Progenitor cell of endocrine pancreas (in vitro differentiated cells): ENCODE results near the gene RAF1. TPM values are rescaled to one million over a fixed set of nuclear protein-coding genes. Genes with fewer than 3 reads are reported as not detected.
"Not testable (repeated sequence)": the region's sequence is repeated elsewhere in the genome, so short reads cannot be mapped to it uniquely, and the experiment has no call there.

ENCODE experiments used
- DNase-seq: peaks from one replicate; pipeline ENCODE4 v3.0.0; 2021; ENCODE audit warnings: low spot score; ENCODE audit not compliant: unreplicated experiment
- H3K27ac Mint-ChIP-seq: 2 replicates; pipeline ENCODE4 v1.8.0; 2021; ENCODE audit warnings: mild to moderate bottlenecking, moderate library complexity, mixed read lengths
- H3K27me3 Mint-ChIP-seq: 2 replicates; pipeline ENCODE4 v1.8.0; 2021; ENCODE audit warnings: mixed read lengths
- H3K36me3 Mint-ChIP-seq: 2 replicates; pipeline ENCODE4 v1.8.0; 2022; ENCODE audit warnings: mixed read lengths; ENCODE audit not compliant: insufficient read depth
- H3K4me1 Mint-ChIP-seq: 2 replicates; pipeline ENCODE4 v1.8.0; 2021; ENCODE audit warnings: low read depth, mixed read lengths
- H3K4me3 Mint-ChIP-seq: 2 replicates; pipeline ENCODE4 v1.8.0; 2021; ENCODE audit warnings: low read depth, mild to moderate bottlenecking, moderate library complexity, mixed read lengths
- H3K9me3 Mint-ChIP-seq: 2 replicates; pipeline ENCODE4 v1.8.0; 2021; ENCODE audit warnings: low read depth, mixed read lengths
- total RNA-seq: library from RNA; stranded (reverse); gene quantifications from 2 replicates; pipeline ENCODE4 v1.2.1, GENCODE V29; 2021
- TF ChIP-seq, protein P1 (sequence below): fragments of 200-600 bp; sonication (generic); IDR thresholded peaks from one replicate; pipeline ENCODE4 v1.5.0; 2021; ENCODE audit warnings: antibody characterized with exemption, mild to moderate bottlenecking; ENCODE audit not compliant: unreplicated experiment

Gene RAF1
- total RNA-seq, 1 donor from 2014 or later = 135 TPM

DNA sequence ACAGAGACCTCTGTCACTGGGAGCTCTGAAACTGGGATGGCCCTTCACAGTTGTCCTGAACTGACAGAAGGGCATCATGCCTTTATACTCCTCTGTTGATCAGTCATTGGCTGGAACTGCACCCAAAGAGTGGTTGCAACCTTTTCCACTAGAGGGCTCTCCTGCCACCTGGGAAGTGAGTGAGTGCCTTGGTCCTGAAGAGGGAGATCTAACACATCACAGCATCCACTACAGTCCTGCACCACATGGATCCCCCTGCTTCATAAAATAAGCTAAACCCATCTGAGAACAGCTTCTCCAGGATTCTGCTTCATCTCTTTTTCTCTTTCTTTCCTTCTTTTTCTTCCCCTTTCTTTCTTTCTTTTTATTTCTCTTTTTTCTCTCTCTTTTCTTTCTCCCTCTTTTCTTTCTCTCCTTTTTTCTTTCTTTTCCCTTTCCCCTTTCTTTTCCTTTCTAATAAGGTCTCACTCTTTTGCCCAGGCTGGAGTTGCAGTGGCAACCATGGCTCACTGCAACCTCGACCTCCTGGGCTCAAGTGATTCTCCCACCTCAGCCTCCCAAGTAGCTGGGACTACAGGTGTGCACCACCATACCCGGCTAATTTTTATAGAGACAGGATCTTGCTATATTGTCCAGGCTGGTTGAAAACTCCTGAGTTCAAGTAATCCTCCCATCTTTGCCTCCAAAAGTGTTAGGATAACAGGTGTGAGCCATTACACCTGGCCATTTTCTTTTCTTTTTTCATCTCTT lies 42.8 kb upstream of the RAF1 start:
- Mint-ChIP-seq H3K27ac (no peak overlapping the region), H3K4me3 (no peak overlapping the region), H3K9me3 (no peaks in the 10 kb centered on the region), H3K27me3 (peaks cover 5% of the 10 kb centered on the region), H3K36me3 (no peaks in the 10 kb centered on the region), H3K4me1 (no peaks in the 10 kb centered on the region)
- DNase-seq = peak; percentile 25
- TF ChIP-seq, protein P1, sequence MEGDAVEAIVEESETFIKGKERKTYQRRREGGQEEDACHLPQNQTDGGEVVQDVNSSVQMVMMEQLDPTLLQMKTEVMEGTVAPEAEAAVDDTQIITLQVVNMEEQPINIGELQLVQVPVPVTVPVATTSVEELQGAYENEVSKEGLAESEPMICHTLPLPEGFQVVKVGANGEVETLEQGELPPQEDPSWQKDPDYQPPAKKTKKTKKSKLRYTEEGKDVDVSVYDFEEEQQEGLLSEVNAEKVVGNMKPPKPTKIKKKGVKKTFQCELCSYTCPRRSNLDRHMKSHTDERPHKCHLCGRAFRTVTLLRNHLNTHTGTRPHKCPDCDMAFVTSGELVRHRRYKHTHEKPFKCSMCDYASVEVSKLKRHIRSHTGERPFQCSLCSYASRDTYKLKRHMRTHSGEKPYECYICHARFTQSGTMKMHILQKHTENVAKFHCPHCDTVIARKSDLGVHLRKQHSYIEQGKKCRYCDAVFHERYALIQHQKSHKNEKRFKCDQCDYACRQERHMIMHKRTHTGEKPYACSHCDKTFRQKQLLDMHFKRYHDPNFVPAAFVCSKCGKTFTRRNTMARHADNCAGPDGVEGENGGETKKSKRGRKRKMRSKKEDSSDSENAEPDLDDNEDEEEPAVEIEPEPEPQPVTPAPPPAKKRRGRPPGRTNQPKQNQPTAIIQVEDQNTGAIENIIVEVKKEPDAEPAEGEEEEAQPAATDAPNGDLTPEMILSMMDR = peak; percentile 62

DNA sequence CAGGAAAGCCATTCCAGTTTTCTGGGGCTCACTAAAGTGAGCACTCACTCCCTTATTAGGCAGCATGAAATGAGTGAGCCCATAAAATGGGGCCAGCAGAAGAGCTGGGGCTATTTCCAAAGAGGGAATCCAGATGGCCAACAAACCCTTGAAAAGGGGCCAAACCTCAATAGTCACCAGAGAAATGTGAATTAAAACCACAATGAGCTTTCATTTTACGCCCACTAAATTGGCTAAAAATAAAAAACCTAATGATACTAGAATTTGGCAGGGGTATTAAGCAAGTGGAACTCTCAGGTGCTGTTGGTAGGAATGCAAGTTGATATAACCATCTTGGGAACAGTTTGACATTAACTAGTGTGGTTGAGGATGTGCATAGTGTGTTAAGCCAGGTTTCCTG lies 42.1 kb upstream of the RAF1 start:
- DNase-seq = no peak
- no peaks in the 10 kb centered on the region for H3K4me1 Mint-ChIP-seq
- no peaks in the 10 kb centered on the region for H3K9me3 Mint-ChIP-seq
- peaks cover 5% of the 10 kb centered on the region for H3K27me3 Mint-ChIP-seq
- no peak overlapping the region for H3K4me3 Mint-ChIP-seq
- H3K27ac Mint-ChIP-seq = no peak overlapping the region
- no peaks in the 10 kb centered on the region for H3K36me3 Mint-ChIP-seq
- TF ChIP-seq, protein P1 = no peak

DNA sequence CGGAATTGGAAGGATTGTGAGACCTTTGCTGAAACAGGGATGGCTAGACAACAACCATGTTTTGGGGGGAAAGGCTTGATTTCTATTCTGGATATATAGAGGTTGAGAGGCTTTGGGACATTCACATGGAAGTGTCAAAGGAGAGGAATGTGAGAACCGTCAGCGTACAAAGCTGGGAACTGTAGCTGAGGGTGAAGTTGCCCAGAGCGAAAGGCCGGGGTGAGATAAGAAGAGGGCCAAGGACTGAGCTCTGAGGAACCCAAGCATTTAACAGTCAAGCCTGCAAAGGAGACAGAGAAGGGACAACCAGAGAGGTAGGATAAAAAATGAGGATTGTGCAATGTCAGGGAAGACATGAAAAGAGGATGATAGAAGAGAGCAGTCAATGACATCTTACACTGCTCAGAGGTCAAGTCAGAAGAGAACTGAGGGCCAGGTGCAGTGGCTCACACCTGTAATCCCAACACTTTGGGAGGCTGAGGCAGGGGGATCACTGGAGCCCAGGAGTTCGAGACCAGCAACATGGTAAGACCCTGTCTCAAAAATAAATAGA lies 41.5 kb upstream of the RAF1 start:
- Mint-ChIP-seq H3K27me3 (peaks cover 5% of the 10 kb centered on the region), H3K4me3 (no peak overlapping the region), H3K36me3 (no peaks in the 10 kb centered on the region), H3K27ac (no peak overlapping the region), H3K9me3 (no peaks in the 10 kb centered on the region), H3K4me1 (no peaks in the 10 kb centered on the region)
- no peak for DNase-seq
- TF ChIP-seq, protein P1 = no peak

DNA sequence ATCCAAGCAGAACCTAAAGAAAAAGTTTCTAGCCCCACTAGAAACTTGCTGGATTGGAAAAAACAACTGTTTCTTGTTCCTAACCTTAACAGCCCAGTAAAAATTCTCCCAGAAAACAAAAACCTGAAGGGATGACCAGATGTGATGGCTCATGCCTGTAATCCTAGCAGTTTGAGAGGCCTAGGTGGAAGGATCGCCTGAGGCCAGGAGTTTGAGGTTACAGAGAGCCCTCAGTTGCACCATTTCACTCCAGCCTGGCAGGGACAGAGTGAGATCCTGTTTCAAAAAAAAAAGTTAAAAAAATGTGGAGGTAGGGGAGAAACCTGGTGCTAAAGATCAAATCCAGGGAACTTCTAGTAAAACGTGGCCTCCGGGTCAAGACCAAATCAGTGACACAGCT lies 38.6 kb upstream of the RAF1 start:
- no peaks in the 10 kb centered on the region for H3K9me3 Mint-ChIP-seq
- H3K27ac Mint-ChIP-seq = no peak overlapping the region
- no peak overlapping the region for H3K4me3 Mint-ChIP-seq
- H3K36me3 Mint-ChIP-seq = no peaks in the 10 kb centered on the region
- TF ChIP-seq, protein P1 = no peak
- DNase-seq = no peak
- no peaks in the 10 kb centered on the region for H3K4me1 Mint-ChIP-seq
- H3K27me3 Mint-ChIP-seq = no peaks in the 10 kb centered on the region

DNA sequence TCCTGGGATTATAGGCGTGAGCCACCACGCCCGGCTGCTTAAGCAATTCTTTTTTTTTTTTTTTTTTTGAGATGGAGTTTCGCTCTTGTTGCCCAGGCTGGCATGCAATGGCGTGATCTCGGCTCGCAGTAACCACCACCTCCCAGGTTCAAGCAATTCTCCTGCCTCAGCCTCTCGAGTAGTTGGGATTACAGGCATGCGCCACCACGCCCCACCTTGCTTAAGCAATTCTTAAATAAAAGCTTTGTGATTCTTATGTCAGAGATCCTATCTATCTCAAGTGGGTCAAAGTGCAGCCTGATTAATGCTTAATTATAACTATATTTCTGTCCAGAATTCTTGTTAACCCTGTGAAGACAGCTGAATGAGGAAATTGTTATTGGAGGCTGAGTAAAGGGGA lies 37.7 kb upstream of the RAF1 start:
- not testable (repeated sequence) for H3K4me1 Mint-ChIP-seq, H3K27ac Mint-ChIP-seq, H3K27me3 Mint-ChIP-seq, H3K4me3 Mint-ChIP-seq, H3K36me3 Mint-ChIP-seq, H3K9me3 Mint-ChIP-seq, DNase-seq

DNA sequence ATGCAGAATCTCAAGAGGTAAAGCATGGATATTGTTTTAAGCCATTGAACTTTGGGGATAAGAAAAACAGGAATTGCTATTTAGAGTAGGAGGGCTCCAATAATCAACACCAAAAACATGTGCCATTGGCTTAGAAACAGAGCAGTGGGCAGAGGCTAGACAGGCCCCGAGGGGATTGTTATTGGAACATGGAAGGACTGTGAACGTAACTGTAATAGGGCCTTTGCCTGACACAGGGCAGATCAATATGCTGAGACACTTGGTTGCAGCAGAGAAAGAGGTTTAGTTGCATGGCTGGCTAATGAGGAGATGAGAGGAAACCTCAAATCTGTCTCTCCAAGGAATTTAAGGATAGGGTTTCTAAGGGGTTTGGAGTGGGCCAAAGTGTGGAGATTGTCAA lies 36.9 kb upstream of the RAF1 start:
- Mint-ChIP-seq H3K27ac (no peak overlapping the region), H3K36me3 (no peaks in the 10 kb centered on the region), H3K9me3 (no peaks in the 10 kb centered on the region), H3K4me1 (no peaks in the 10 kb centered on the region), H3K27me3 (no peaks in the 10 kb centered on the region), H3K4me3 (no peak overlapping the region)
- DNase-seq = no peak
- TF ChIP-seq, protein P1 = no peak
